HepG2 (cell line): ENCODE data around the gene FAM177B. TPM values are rescaled to one million over a fixed set of nuclear protein-coding genes. Genes with fewer than 3 reads are reported as not detected.

ENCODE experiments used
- DR1 ChIP-seq: sonication (generic); formaldehyde crosslinking; IDR thresholded peaks from 2 replicates; pipeline ENCODE4 v1.8.0; 2021; ENCODE audit warnings: mild to moderate bottlenecking, missing genetic modification reagents, inconsistent platforms
- FOXA1 ChIP-seq, 2 experiments: fragments of 450-650 bp in 1 of 2; sonication (generic) in 1 of 2; formaldehyde crosslinking in 1 of 2; IDR thresholded peaks; 2 replicates each; pipeline versions ENCODE4 v1.4.0 to v1.6.1; 2016 to 2020; ENCODE audit warnings: missing genetic modification reagents in 1 of 2
- GLMP ChIP-seq: sonication (generic); formaldehyde crosslinking; IDR thresholded peaks from 2 replicates; pipeline ENCODE4 v1.9.0; 2021; ENCODE audit warnings: missing genetic modification reagents, mild to moderate bottlenecking, borderline replicate concordance
- GTF2F1 ChIP-seq: fragments of 150-350 bp; IDR thresholded peaks from 2 replicates; pipeline ENCODE4 v1.6.1; 2014; ENCODE audit warnings: low read length
- HINFP ChIP-seq: sonication (generic); formaldehyde crosslinking; IDR thresholded peaks from 2 replicates; pipeline ENCODE4 v1.4.0; 2020; ENCODE audit warnings: low read depth, mild to moderate bottlenecking, missing genetic modification reagents
- HMG20B ChIP-seq: conservative IDR thresholded peaks from 2 replicates; pipeline ENCODE4 v1.6.1; 2016; ENCODE audit warnings: missing genetic modification reagents, missing compliant biosample characterization
- KAT8 ChIP-seq: IDR thresholded peaks from 2 replicates; pipeline ENCODE4 v1.6.1; 2016; ENCODE audit warnings: missing genetic modification reagents, missing compliant biosample characterization
- KLF11 ChIP-seq: IDR thresholded peaks from 2 replicates; pipeline ENCODE4 v1.6.1; 2016; ENCODE audit warnings: missing compliant biosample characterization
- KLF16 ChIP-seq, 2 experiments: sonication (generic) in 1 of 2; formaldehyde crosslinking in 1 of 2; IDR thresholded peaks; 2 replicates each; pipeline versions ENCODE4 v1.6.1 to v1.8.0; 2016 to 2023; ENCODE audit warnings: missing genetic modification reagents in 2 of 2, missing compliant biosample characterization in 1 of 2
- LCORL ChIP-seq, 2 experiments: fragments of 450-650 bp in 1 of 2; sonication (generic) in 1 of 2; formaldehyde crosslinking in 1 of 2; IDR thresholded peaks; 2 replicates each; pipeline versions ENCODE4 v1.5.0 to v1.6.1; 2017 to 2020; ENCODE audit warnings: antibody characterized with exemption in 1 of 2, missing genetic modification reagents in 1 of 2
- PAF1 ChIP-seq: IDR thresholded peaks from 2 replicates; pipeline ENCODE4 v1.6.1; 2016; ENCODE audit warnings: missing genetic modification reagents, missing compliant biosample characterization
- PHF8 ChIP-seq: sonication (generic); formaldehyde crosslinking; IDR thresholded peaks from 2 replicates; pipeline ENCODE4 v1.5.0; 2020; ENCODE audit warnings: missing genetic modification reagents
- RARA ChIP-seq: IDR thresholded peaks from 2 replicates; pipeline ENCODE4 v1.6.1; 2016; ENCODE audit warnings: missing genetic modification reagents, missing compliant biosample characterization
- SMAD1 ChIP-seq: sonication (generic); formaldehyde crosslinking; IDR thresholded peaks from 2 replicates; pipeline ENCODE4 v1.4.0; 2020; ENCODE audit warnings: missing genetic modification reagents, low read depth, mild to moderate bottlenecking, borderline replicate concordance
- SRSF1 ChIP-seq: fragments of 200-400 bp; formaldehyde crosslinking; optimal IDR thresholded peaks from 2 replicates; pipeline ENCODE3; 2017; ENCODE audit warnings: mild to moderate bottlenecking, low read depth, low read length, moderate library complexity
- SRSF4 ChIP-seq: fragments of 200-400 bp; formaldehyde crosslinking; IDR thresholded peaks from one replicate; pipeline ENCODE4 v1.6.1; 2018; ENCODE audit warnings: mild to moderate bottlenecking, low read depth, low read length, moderate library complexity; ENCODE audit not compliant: poor library complexity, severe bottlenecking
- TMF1 ChIP-seq: sonication (generic); formaldehyde crosslinking; IDR thresholded peaks from 2 replicates; pipeline ENCODE4 v1.8.1; 2022; ENCODE audit warnings: low read depth, missing genetic modification reagents
- ZFP37 ChIP-seq: sonication (generic); formaldehyde crosslinking; IDR thresholded peaks from 2 replicates; pipeline ENCODE4 v1.4.0; 2020; ENCODE audit warnings: missing genetic modification reagents, borderline replicate concordance
- ZFY ChIP-seq: sonication (generic); formaldehyde crosslinking; IDR thresholded peaks from 2 replicates; pipeline ENCODE4 v1.4.0; 2020; ENCODE audit warnings: missing genetic modification reagents
- ZNF335 ChIP-seq: sonication (generic); formaldehyde crosslinking; IDR thresholded peaks from 2 replicates; pipeline ENCODE4 v1.4.0; 2020; ENCODE audit warnings: missing genetic modification reagents
- ZNF430 ChIP-seq: sonication (generic); formaldehyde crosslinking; IDR thresholded peaks from 2 replicates; pipeline ENCODE4 v1.9.0; 2021; ENCODE audit warnings: mild to moderate bottlenecking, missing genetic modification reagents
- ZNF577 ChIP-seq: sonication (generic); formaldehyde crosslinking; IDR thresholded peaks from 2 replicates; pipeline ENCODE4 v1.4.0; 2020; ENCODE audit warnings: mild to moderate bottlenecking, low read depth, missing genetic modification reagents, borderline replicate concordance
- polyA plus RNA-seq, 8 experiments: library from polyadenylated mRNA; depleted of rRNA in 3 of 8; stranded (reverse) in 7 of 8; unstranded in 1 of 8; fragments of >200 nt; fragmentation: Illumina TruSeq in 4 of 8; extraction: Trizol in 4 of 8; gene quantifications; 2 replicates each; pipeline versions ENCODE4 v1.2.1 to v1.2.3, GENCODE V29; 2011 to 2016; ENCODE audit warnings: low read depth in 4 of 8, missing spikeins in 1 of 8, mixed read lengths in 1 of 8; ENCODE audit not compliant: insufficient read depth in 1 of 8
- total RNA-seq, 5 experiments: library from RNA; depleted of rRNA; stranded (reverse); fragments of >200 nt; fragmentation: Illumina TruSeq; extraction: Trizol; gene quantifications; 2 replicates each; pipeline ENCODE4 v1.2.3, GENCODE V29; 2016; ENCODE audit warnings: low read depth in 1 of 5
- TF ChIP-seq, protein P1 (sequence below): sonication (generic); formaldehyde crosslinking; IDR thresholded peaks from 2 replicates; pipeline ENCODE4 v1.4.0; 2020; ENCODE audit warnings: mild to moderate bottlenecking, low read depth, missing genetic modification reagents
- TF ChIP-seq, protein P2 (sequence below): sonication (generic); formaldehyde crosslinking; IDR thresholded peaks from 2 replicates; pipeline ENCODE4 v1.4.0; 2020; ENCODE audit warnings: missing genetic modification reagents

Gene FAM177B
- total and polyA plus RNA-seq, 2 of the 13 experiments (the other 11 are each of a cell fraction or from before 2014, with no cell fraction given) = 0.05 TPM; not detected in 1

- TF ChIP-seq ZNF335 (CRISPR knock-in tag) (no peak), KLF11 (CRISPR knock-in tag) (no peak), KAT8 (CRISPR knock-in tag) (peak; percentile 91), LCORL (IDR thresholded peaks at IDR 0.05) (no peak), LCORL (CRISPR knock-in tag; IDR thresholded peaks at IDR 0.05) (peak; percentile 66), KLF16 (CRISPR knock-in tag; IDR thresholded peaks at IDR 0.05) (peak in 1 of 2 experiments; percentile 62; a peak in 1 of 4 replicates), PHF8 (CRISPR knock-in tag) (no peak; the same call in 1 of the 2 replicates), SRSF4 (no peak), PAF1 (no peak), GLMP (CRISPR knock-in tag) (no peak), TMF1 (no peak), HMG20B (CRISPR knock-in tag) (no peak), RARA (peak; percentile 8; the same call in 1 of the 2 replicates), ZFY (CRISPR knock-in tag) (peak; percentile 13; the same call in 1 of the 2 replicates), FOXA1 (IDR thresholded peaks at IDR 0.05) (no peak), FOXA1 (CRISPR knock-in tag; IDR thresholded peaks at IDR 0.05) (peak; percentile 81), HINFP (CRISPR knock-in tag) (no peak), SMAD1 (CRISPR knock-in tag) (no peak), SRSF1 (no peak), ZFP37 (CRISPR knock-in tag) (no peak), GTF2F1 (no peak), ZNF577 (no peak), ZNF430 (CRISPR knock-in tag) (no peak), DR1 (CRISPR knock-in tag) (no peak)
- TF ChIP-seq, protein P1, sequence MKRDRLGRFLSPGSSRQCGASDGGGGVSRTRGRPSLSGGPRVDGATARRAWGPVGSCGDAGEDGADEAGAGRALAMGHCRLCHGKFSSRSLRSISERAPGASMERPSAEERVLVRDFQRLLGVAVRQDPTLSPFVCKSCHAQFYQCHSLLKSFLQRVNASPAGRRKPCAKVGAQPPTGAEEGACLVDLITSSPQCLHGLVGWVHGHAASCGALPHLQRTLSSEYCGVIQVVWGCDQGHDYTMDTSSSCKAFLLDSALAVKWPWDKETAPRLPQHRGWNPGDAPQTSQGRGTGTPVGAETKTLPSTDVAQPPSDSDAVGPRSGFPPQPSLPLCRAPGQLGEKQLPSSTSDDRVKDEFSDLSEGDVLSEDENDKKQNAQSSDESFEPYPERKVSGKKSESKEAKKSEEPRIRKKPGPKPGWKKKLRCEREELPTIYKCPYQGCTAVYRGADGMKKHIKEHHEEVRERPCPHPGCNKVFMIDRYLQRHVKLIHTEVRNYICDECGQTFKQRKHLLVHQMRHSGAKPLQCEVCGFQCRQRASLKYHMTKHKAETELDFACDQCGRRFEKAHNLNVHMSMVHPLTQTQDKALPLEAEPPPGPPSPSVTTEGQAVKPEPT = no peak
- TF ChIP-seq, protein P2, sequence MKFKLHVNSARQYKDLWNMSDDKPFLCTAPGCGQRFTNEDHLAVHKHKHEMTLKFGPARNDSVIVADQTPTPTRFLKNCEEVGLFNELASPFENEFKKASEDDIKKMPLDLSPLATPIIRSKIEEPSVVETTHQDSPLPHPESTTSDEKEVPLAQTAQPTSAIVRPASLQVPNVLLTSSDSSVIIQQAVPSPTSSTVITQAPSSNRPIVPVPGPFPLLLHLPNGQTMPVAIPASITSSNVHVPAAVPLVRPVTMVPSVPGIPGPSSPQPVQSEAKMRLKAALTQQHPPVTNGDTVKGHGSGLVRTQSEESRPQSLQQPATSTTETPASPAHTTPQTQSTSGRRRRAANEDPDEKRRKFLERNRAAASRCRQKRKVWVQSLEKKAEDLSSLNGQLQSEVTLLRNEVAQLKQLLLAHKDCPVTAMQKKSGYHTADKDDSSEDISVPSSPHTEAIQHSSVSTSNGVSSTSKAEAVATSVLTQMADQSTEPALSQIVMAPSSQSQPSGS (CRISPR knock-in tag) = peak; percentile 41; the same call in 1 of the 2 replicates
These were observed 23.7 kb upstream of the FAM177B start (continued) for GRCh38 chr1:222713091-222713961.
